Gastrocnemius medialis (tissue), 4 donors: ENCODE results near the gene PTGDS. TPM values are rescaled to one million over a fixed set of nuclear protein-coding genes. Genes with fewer than 3 reads are reported as not detected.

Experiments used
- ATAC-seq, 2 donors: fragments of 150-250 bp; one replicate each; pipeline ENCODE4 v1.9.1; 2016
- DNase-seq, 2 donors: peaks; one replicate each; pipeline ENCODE4 v3.0.0-alpha.2; 2019
- H3K27ac ChIP-seq, 4 donors: fragments of 200-600 bp; sonication (generic); 1 replicate in 1 of 4; 2 replicates in 3 of 4; pipeline ENCODE4 v1.5.1; 2016 to 2018; ENCODE audit warnings: mild to moderate bottlenecking in 2 of 4, moderate library complexity in 1 of 4
- H3K27me3 ChIP-seq, 3 donors: fragments of 200-600 bp; sonication (generic) in 2 of 3; 1 replicate in 1 of 3; 2 replicates in 2 of 3; pipeline versions ENCODE4 v1.5.1 to v1.6.0; 2016 to 2019; ENCODE audit warnings: mild to moderate bottlenecking in 1 of 3, moderate library complexity in 1 of 3
- H3K36me3 ChIP-seq, 2 donors: fragments of 200-600 bp; sonication (generic) in 1 of 2; one replicate each; pipeline ENCODE4 v1.5.1; 2017 to 2018
- H3K4me1 ChIP-seq, 2 donors: fragments of 200-600 bp; sonication (generic) in 1 of 2; one replicate each; pipeline ENCODE4 v1.5.1; 2016 to 2017; ENCODE audit warnings: mild to moderate bottlenecking in 2 of 2
- H3K4me3 ChIP-seq, 4 donors: fragments of 200-600 bp; sonication (generic) in 3 of 4; 1 replicate in 1 of 4; 2 replicates in 3 of 4; pipeline ENCODE4 v1.5.1; 2016 to 2019; ENCODE audit warnings: mild to moderate bottlenecking in 2 of 4
- H3K9me3 ChIP-seq, 3 donors: fragments of 200-600 bp; sonication (generic) in 2 of 3; 1 replicate in 1 of 3; 2 replicates in 2 of 3; pipeline ENCODE4 v1.5.1; 2016 to 2019
- CTCF ChIP-seq, 5 experiments: fragments of 450-650 bp in 3 of 5; fragments of 200-600 bp in 2 of 5; sonication (generic) in 2 of 5; IDR thresholded peaks in 4 of 5; conservative IDR thresholded peaks in 1 of 5; 1 replicate in 4 of 5; 2 replicates in 1 of 5; pipeline ENCODE4 v1.5.1; 2016 to 2019; ENCODE audit warnings: antibody characterized with exemption in 5 of 5, mild to moderate bottlenecking in 3 of 5, moderate library complexity in 3 of 5
- POLR2A ChIP-seq, 2 donors: fragments of 450-650 bp; IDR thresholded peaks; one replicate each; pipeline ENCODE4 v1.6.1; 2017; ENCODE audit warnings: antibody characterized with exemption in 2 of 2, mild to moderate bottlenecking in 2 of 2, moderate library complexity in 2 of 2
- in situ Hi-C, 4 donors: fragments of 200-750 bp; cut with MboI; loops; one replicate each; pipeline versions ENCODE4 v1.15.0 to v1.8.0; 2017; ENCODE audit warnings: low sequenced_read_pairs in 4 of 4
- intact Hi-C: fragments of 100-400 bp; cut with DNase I; formaldehyde crosslinking; loops from one replicate; pipeline ENCODE4 v1.15.1; 2023; ENCODE audit warnings: low total_unique reads
- total RNA-seq, 4 donors: library from RNA; depleted of rRNA; stranded (reverse); fragments of >200 nt; gene quantifications; one replicate each; pipeline versions ENCODE4 v1.1.0 to v1.2.3, GENCODE V29; 2016

PTGDS gene
- total RNA-seq, 4 donors from 2014 or later, result 2.3 to 35.2 (median 27.0) TPM

- intact Hi-C loops, result no loop called here
- no peak for TF ChIP-seq CTCF (IDR thresholded peaks at IDR 0.05 in 4 of 5, conservative IDR thresholded peaks at IDR 0.05 in 1 of 5)
- no peak for TF ChIP-seq POLR2A (IDR thresholded peaks at IDR 0.05)
- Histone ChIP-seq H3K4me1 (no peaks in the 10 kb centered on the region), H3K9me3 (no peaks in the 10 kb centered on the region), H3K27me3 (peaks cover 0 to 6% (median 0%) of the 10 kb centered on the region in 3 donors), H3K27ac (no peak overlapping the region), H3K4me3 (no peak overlapping the region), H3K36me3 (no peaks in the 10 kb centered on the region)
- ATAC-seq, result no peak
- no peak for DNase-seq
- in situ Hi-C loops, result no loop called here
These were observed 7.5 kb upstream of the PTGDS start for GRCh38 chr9:136969774-136970173.

GRCh38 chr9:136970361-136970760 is 6.9 kb upstream of the PTGDS start:
- H3K4me3 ChIP-seq, result no peak overlapping the region
- H3K27me3 ChIP-seq, result peaks cover 0 to 6% (median 0%) of the 10 kb centered on the region in 3 donors
- no peaks in the 10 kb centered on the region for H3K4me1 ChIP-seq
- DNase-seq (no peak), ATAC-seq (no peak)
- intact Hi-C loops (no loop called here), in situ Hi-C loops (no loop called here)
- no peaks in the 10 kb centered on the region for H3K36me3 ChIP-seq
- H3K9me3 ChIP-seq, result no peaks in the 10 kb centered on the region
- H3K27ac ChIP-seq, result no peak overlapping the region
- no peak for TF ChIP-seq POLR2A (IDR thresholded peaks at IDR 0.05)

GRCh38 chr9:136971746-136972145 is 5.6 kb upstream of the PTGDS start:
- Histone ChIP-seq H3K9me3 (no peaks in the 10 kb centered on the region), H3K27ac (no peak overlapping the region), H3K4me1 (no peaks in the 10 kb centered on the region), H3K4me3 (no peak overlapping the region), H3K27me3 (no peaks in the 10 kb centered on the region), H3K36me3 (no peaks in the 10 kb centered on the region)
- no peak for ATAC-seq
- TF ChIP-seq POLR2A (IDR thresholded peaks at IDR 0.05) (no peak), CTCF (IDR thresholded peaks at IDR 0.05 in 4 of 5, conservative IDR thresholded peaks at IDR 0.05 in 1 of 5) (no peak)
- in situ Hi-C loops, result no loop called here
- no peak for DNase-seq
- intact Hi-C loops, result no loop called here

- Histone ChIP-seq H3K4me1 (no peaks in the 10 kb centered on the region), H3K36me3 (no peaks in the 10 kb centered on the region), H3K9me3 (no peaks in the 10 kb centered on the region), H3K27ac (no peak overlapping the region), H3K4me3 (no peak overlapping the region), H3K27me3 (peaks cover 0 to 4% (median 3%) of the 10 kb centered on the region in 3 donors)
- no peak for TF ChIP-seq CTCF (IDR thresholded peaks at IDR 0.05 in 4 of 5, conservative IDR thresholded peaks at IDR 0.05 in 1 of 5)
- TF ChIP-seq POLR2A (IDR thresholded peaks at IDR 0.05), result no peak
- DNase-seq (no peak), ATAC-seq (no peak)
- intact Hi-C loops, result no loop called here
- in situ Hi-C loops, result no loop called here
These were observed 5.0 kb upstream of the PTGDS start for GRCh38 chr9:136972335-136972734.

- in situ Hi-C loops (no loop called here), intact Hi-C loops (no loop called here)
- TF ChIP-seq CTCF (IDR thresholded peaks at IDR 0.05 in 4 of 5, conservative IDR thresholded peaks at IDR 0.05 in 1 of 5) (no peak), POLR2A (IDR thresholded peaks at IDR 0.05) (no peak)
- Histone ChIP-seq H3K9me3 (no peaks in the 10 kb centered on the region), H3K4me1 (peaks cover 0 to 3% of the 10 kb centered on the region in 2 donors), H3K36me3 (no peaks in the 10 kb centered on the region), H3K4me3 (no peak overlapping the region), H3K27ac (no peak overlapping the region), H3K27me3 (peaks cover 0 to 8% (median 7%) of the 10 kb centered on the region in 3 donors)
- DNase-seq (no peak), ATAC-seq (no peak)
These were observed 4.6 kb upstream of the PTGDS start for GRCh38 chr9:136972743-136973142.
